ENCODE results near the gene LANCL1. TPM values are rescaled to one million over a fixed set of nuclear protein-coding genes. Genes with fewer than 3 reads are reported as not detected.

LANCL1 gene
- 40.8 and 53.9 TPM in 2 replicates for total RNA-seq
- polyA plus RNA-seq (2012): 28.7 TPM

GRCh38 chr2:210476194-210477128, at the start of gene LANCL1:
LANCL1 (minus strand) TSS chr2:210476759; CDS start chr2:210476396, 363 bp downstream.
- DNase-seq (ENCODE audit: low read depth): peak; percentile 93

GRCh38 chr2:210524533-210524932, 48.0 kb upstream of the LANCL1 start:
- no peak for DNase-seq (ENCODE audit: low read depth)

- no peak for DNase-seq (ENCODE audit: low read depth)
Measured at GRCh38 chr2:210523650-210524289, 47.2 kb upstream of the LANCL1 start.

GRCh38 chr2:210522399-210522798, 45.8 kb upstream of the LANCL1 start:
- no peak for DNase-seq (ENCODE audit: low read depth)

- DNase-seq (ENCODE audit: low read depth): no peak
Measured at GRCh38 chr2:210519594-210519993, 43.0 kb upstream of the LANCL1 start.

- no peak for DNase-seq (ENCODE audit: low read depth)
Measured at GRCh38 chr2:210517264-210517663, 40.7 kb upstream of the LANCL1 start.

GRCh38 chr2:210515911-210516310, 39.4 kb upstream of the LANCL1 start:
- no peak for DNase-seq (ENCODE audit: low read depth)

GRCh38 chr2:210503725-210504191, 27.2 kb upstream of the LANCL1 start:
- DNase-seq (ENCODE audit: low read depth): peak; percentile 54

- DNase-seq (ENCODE audit: low read depth): peak; percentile 70
Measured at GRCh38 chr2:210503001-210503623, 26.6 kb upstream of the LANCL1 start.

GRCh38 chr2:210496512-210496911, 20.0 kb upstream of the LANCL1 start:
- DNase-seq (ENCODE audit: low read depth): no peak

- DNase-seq (ENCODE audit: low read depth): no peak
Measured at GRCh38 chr2:210493528-210493927, 17.0 kb upstream of the LANCL1 start.

GRCh38 chr2:210481601-210482175, 5.1 kb upstream of the LANCL1 start:
- no peak for DNase-seq (ENCODE audit: low read depth)

GRCh38 chr2:210480764-210481163, 4.2 kb upstream of the LANCL1 start:
- no peak for DNase-seq (ENCODE audit: low read depth)

GRCh38 chr2:210480079-210480478, 3.5 kb upstream of the LANCL1 start:
- DNase-seq (ENCODE audit: low read depth): no peak

- DNase-seq (ENCODE audit: low read depth): no peak
Measured at GRCh38 chr2:210478661-210479060, 2.1 kb upstream of the LANCL1 start.

- DNase-seq (ENCODE audit: low read depth): peak; percentile 77
Measured at GRCh38 chr2:210477496-210477895, 937 bp upstream of the LANCL1 start.

GRCh38 chr2:210475706-210476105, 853 bp downstream of the LANCL1 start:
- DNase-seq (ENCODE audit: low read depth): no peak

GRCh38 chr2:210474776-210475175, 1.8 kb downstream of the LANCL1 start:
- DNase-seq (ENCODE audit: low read depth): no peak

GRCh38 chr2:210461401-210461800, 15.2 kb downstream of the LANCL1 start:
- no peak for DNase-seq (ENCODE audit: low read depth)

- peak; percentile 51 for DNase-seq (ENCODE audit: low read depth)
Measured at GRCh38 chr2:210460322-210461227, 16.0 kb downstream of the LANCL1 start.
